ENCODE measurements around the gene ZBTB12. TPM values are rescaled to one million over a fixed set of nuclear protein-coding genes. Genes with fewer than 3 reads are reported as not detected.

ZBTB12 gene
- total and polyA plus RNA-seq, 2 of the 13 experiments (the other 11 are each of a cell fraction or from before 2014, with no cell fraction given) = 4.8 to 6.0 TPM

DNA sequence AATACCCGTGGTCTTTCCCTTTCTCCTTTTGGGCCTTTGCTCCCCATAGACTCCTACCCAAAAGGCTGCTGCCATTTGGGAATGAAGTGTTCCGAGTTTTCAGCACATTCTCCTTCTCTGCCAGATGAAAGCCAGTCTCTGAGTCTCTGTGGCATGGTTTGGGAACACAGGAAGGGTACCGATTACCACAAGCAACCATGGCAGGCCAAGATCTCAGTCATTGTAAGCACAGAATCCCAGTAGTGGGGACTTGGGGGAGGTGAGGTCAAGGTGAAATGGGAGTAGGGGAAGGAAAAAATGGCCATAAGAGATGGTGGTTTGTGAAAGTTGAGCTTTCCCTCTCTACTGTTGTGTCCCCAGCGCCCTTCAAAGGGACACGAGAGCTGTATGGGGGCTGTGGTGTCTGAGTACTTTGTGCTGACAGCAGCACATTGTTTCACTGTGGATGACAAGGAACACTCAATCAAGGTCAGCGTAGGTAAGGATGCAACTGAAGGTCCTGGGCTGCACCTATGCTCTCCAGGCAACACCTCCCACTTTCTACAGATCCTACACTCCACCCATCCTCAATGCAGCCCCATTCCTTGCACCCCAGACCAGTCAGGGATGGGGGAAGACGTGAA lies 48.2 kb upstream of the ZBTB12 start (continued):
- TF ChIP-seq MBNL3 (CRISPR knock-in tag; conservative IDR thresholded peaks at IDR 0.05) (no peak), ZFYVE20 (CRISPR knock-in tag; IDR thresholded peaks at IDR 0.05; ENCODE audit: borderline replicate concordance, low read depth) (0 out of 2 replicates have a peak, but pooled peaks have one; percentile 53), ATRX (CRISPR knock-in tag; IDR thresholded peaks at IDR 0.05; ENCODE audit: borderline replicate concordance) (no peak), SSRP1 (CRISPR knock-in tag; IDR thresholded peaks at IDR 0.05) (peak; percentile 68; the same call in 1 of the 2 replicates), SOX5 (CRISPR knock-in tag; IDR thresholded peaks at IDR 0.05; ENCODE audit: borderline replicate concordance) (no peak), ZNF124 (CRISPR knock-in tag; IDR thresholded peaks at IDR 0.05) (no peak), IRX3 (CRISPR knock-in tag; IDR thresholded peaks at IDR 0.05; ENCODE audit: borderline replicate concordance, low read depth) (no peak)
- TF ChIP-seq, protein P1, sequence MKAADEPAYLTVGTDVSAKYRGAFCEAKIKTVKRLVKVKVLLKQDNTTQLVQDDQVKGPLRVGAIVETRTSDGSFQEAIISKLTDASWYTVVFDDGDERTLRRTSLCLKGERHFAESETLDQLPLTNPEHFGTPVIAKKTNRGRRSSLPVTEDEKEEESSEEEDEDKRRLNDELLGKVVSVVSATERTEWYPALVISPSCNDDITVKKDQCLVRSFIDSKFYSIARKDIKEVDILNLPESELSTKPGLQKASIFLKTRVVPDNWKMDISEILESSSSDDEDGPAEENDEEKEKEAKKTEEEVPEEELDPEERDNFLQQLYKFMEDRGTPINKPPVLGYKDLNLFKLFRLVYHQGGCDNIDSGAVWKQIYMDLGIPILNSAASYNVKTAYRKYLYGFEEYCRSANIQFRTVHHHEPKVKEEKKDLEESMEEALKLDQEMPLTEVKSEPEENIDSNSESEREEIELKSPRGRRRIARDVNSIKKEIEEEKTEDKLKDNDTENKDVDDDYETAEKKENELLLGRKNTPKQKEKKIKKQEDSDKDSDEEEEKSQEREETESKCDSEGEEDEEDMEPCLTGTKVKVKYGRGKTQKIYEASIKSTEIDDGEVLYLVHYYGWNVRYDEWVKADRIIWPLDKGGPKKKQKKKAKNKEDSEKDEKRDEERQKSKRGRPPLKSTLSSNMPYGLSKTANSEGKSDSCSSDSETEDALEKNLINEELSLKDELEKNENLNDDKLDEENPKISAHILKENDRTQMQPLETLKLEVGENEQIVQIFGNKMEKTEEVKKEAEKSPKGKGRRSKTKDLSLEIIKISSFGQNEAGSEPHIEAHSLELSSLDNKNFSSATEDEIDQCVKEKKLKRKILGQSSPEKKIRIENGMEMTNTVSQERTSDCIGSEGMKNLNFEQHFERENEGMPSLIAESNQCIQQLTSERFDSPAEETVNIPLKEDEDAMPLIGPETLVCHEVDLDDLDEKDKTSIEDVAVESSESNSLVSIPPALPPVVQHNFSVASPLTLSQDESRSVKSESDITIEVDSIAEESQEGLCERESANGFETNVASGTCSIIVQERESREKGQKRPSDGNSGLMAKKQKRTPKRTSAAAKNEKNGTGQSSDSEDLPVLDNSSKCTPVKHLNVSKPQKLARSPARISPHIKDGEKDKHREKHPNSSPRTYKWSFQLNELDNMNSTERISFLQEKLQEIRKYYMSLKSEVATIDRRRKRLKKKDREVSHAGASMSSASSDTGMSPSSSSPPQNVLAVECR (CRISPR knock-in tag; IDR thresholded peaks at IDR 0.05; ENCODE audit: borderline replicate concordance) = no peak

Data from HepG2 (cell line).